ENCODE results near the gene ZMYND12.
"Not testable (repeated sequence)": the region's sequence is repeated elsewhere in the genome, so short reads cannot be mapped to it uniquely, and the experiment has no call there.

Gene ZMYND12, protein sequence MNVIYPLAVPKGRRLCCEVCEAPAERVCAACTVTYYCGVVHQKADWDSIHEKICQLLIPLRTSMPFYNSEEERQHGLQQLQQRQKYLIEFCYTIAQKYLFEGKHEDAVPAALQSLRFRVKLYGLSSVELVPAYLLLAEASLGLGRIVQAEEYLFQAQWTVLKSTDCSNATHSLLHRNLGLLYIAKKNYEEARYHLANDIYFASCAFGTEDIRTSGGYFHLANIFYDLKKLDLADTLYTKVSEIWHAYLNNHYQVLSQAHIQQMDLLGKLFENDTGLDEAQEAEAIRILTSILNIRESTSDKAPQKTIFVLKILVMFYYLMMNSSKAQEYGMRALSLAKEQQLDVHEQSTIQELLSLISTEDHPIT

DNA sequence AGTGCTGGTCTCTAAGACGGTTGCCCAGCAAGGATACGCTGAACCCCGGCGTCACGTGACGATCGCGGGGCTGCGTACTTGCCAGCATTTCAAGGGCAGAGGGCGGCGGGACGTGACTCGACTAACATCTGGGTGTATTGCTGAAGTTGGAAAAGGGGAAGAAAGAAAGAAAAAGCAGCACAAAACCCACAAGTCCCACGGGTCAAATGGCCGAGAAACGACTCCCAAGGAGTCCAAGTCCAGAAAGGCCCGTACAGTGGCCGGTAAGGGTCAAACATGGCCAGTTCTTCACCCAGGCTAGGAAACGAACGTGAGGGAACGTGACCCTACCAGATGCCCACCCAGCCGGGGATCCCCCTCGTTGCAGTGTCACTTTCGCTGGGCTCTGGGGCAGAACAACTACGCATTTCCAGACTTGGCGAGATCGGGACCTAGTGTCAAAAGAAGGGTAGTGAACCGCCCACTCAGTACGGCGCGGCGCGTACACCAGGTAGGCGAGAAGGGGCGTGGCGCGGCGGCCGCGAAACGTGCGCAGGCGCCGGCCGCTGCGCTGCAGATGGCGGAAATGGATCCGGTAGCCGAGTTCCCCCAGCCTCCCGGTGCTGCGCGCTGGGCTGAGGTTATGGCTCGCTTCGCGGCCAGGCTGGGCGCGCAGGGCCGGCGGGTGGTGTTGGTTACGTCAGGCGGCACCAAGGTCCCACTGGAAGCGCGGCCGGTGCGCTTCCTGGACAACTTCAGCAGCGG is at the start of gene ZMYND12, which contains the start of gene PPCS:
Gene ZMYND12, minus strand, starts transcription at position 13 of the 744 bp plus-strand sequence. CDS start 25 bp downstream, outside the sequence.
Gene PPCS, plus strand, starts transcription at position 534 of the 744 bp plus-strand sequence. Its CDS starts 23 bp downstream, at position 557.
- TF ChIP-seq Cebpa-rat (IDR thresholded peaks at IDR 0.05): no peak
- peaks cover 30 to 40% (median 35%) of the 10 kb centered on the region in 11 experiments for H3K36me3 ChIP-seq
- no peaks in the 10 kb centered on the region for H3K9me3 ChIP-seq (replicated peaks in 1 of 11)
- H3K4me2 ChIP-seq: peak within 1 kb of the TSS; percentile 78 to 99 (median 90)
- peak within 1 kb of the TSS; percentile 92 to 97 (median 94) for H3K9ac ChIP-seq
- no peaks in the 10 kb centered on the region for H3K27me3 ChIP-seq
- peaks cover 20 to 38% (median 32%) of the 10 kb centered on the region in 10 experiments for H3K4me1 ChIP-seq
- H3K27ac ChIP-seq: peak within 1 kb of the TSS; percentile 94 to 97 (median 96)
- no peaks in the 10 kb centered on the region; a peak in 1 of 22 replicates for H4K20me1 ChIP-seq
- peak within 1 kb of the TSS; percentile 71 to 86 (median 78) for H3K4me3 ChIP-seq

DNA sequence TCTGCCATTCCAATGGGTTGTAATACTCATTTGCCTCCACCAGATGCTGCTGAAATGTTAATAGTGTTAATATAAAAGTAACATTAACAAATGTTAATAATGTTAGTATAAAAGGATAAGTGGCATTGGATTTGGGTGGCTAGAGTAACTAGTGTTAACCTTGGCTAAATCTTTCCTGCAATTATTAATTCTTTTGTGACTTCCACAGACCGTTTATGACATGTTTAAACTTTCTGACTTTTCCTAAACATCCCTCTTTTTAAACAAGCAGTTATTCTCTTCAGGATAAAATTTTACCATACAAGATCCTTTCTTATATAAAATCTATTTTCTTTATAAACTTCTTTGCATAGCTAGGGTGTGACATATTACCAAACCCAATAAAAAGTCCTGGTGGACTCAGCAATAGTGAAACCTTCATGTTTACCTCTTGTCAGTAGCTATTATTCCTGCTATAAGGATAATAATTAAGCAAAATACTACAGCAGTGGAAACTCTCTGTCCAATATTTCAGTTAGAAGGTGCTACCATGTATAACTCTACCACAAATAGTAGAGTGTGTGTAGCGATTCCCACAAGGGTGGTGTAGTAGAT is 48.8 kb upstream of the ZMYND12 start:
- peaks cover 49 to 62% (median 53%) of the 10 kb centered on the region in 11 experiments for H3K9me3 ChIP-seq (replicated peaks in 1 of 11)
- H3K4me2 ChIP-seq: no peak overlapping the region
- no peaks in the 10 kb centered on the region for H3K27me3 ChIP-seq
- TF ChIP-seq Cebpa-rat (IDR thresholded peaks at IDR 0.05): no peak
- no peak overlapping the region for H3K9ac ChIP-seq
- H3K4me1 ChIP-seq: no peaks in the 10 kb centered on the region
- H3K36me3 ChIP-seq: peaks cover 19 to 51% (median 31%) of the 10 kb centered on the region in 11 experiments
- H3K27ac ChIP-seq: no peak overlapping the region
- H4K20me1 ChIP-seq: no peaks in the 10 kb centered on the region
- H3K4me3 ChIP-seq: no peak overlapping the region

DNA sequence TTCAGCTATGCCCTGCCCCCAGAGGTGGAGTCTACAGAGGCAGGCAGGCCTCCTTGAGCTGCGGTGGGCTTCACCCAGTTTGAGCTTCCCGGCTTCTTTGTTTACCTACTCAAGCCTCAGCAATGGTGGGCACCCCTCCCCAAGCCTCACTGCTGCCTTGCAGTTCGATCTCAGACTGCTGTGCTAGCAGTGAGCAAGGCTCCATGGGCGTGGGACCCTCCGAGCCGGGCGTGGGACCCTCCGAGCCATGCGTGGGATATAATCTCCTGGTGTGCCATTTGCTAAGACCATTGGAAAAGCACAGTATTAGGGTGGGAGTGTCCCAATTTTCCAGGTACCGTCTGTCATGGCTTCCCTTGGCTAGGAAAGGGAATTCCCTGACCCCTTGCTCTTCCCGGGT is 46.2 kb upstream of the ZMYND12 start:
- peaks cover 23 to 48% (median 33%) of the 10 kb centered on the region in 11 experiments for H3K36me3 ChIP-seq
- not testable (repeated sequence) for H3K4me2 ChIP-seq, H3K9ac ChIP-seq, H3K4me1 ChIP-seq, H4K20me1 ChIP-seq, H3K27ac ChIP-seq, H3K4me3 ChIP-seq, H3K27me3 ChIP-seq
- peaks cover 40 to 53% (median 47%) of the 10 kb centered on the region in 11 experiments for H3K9me3 ChIP-seq (replicated peaks in 1 of 11)

DNA sequence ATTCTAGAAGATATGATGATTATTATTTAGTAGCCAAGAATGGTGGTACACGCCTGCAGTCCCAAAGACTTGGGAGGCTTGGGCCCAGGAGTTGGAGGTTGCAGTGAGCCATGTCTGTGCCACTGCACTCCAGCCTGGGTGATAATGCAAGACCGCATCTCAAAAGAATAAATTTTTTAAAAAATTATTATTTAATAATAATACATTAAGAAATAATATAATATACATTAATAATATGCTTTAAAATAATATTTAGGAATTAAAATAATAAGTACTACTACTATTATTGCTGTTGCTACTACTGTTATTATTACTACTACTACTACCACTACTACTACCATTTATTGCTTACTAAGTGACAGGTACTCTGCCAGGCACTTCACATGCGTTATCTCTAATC is 34.4 kb upstream of the ZMYND12 start:
- Histone ChIP-seq H3K9ac (no peak overlapping the region), H4K20me1 (no peaks in the 10 kb centered on the region)

DNA sequence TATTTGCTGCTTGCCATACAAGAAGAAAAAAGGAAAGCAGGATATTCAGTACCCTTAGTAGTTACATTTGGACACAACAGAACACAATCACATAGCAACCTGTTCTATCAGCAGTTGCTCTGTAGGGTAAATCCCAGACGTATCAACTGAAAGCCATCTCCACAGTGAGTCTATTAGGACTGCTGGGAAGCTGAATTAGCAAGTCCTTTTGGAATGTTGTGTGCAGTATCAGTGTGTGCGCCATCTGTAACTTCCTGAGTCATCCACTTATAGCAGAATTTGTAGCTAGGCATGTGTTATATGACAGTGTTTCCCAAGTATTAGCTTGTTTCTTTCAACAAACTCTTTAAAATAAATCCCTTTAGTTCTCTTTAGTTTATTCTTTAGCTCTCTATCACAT is 28.6 kb upstream of the ZMYND12 start:
- Histone ChIP-seq H3K4me1 (peaks cover 0 to 5% (median 0%) of the 10 kb centered on the region in 10 experiments; a peak in 3 of 20 replicates), H3K9me3 (replicated peaks in 1 of 11) (no peaks in the 10 kb centered on the region), H3K27ac (no peak overlapping the region), H3K4me2 (no peak overlapping the region), H3K36me3 (peaks cover 0 to 10% (median 5%) of the 10 kb centered on the region in 11 experiments; a peak in 5 of 22 replicates), H3K27me3 (no peaks in the 10 kb centered on the region), H4K20me1 (no peaks in the 10 kb centered on the region), H3K4me3 (no peak overlapping the region), H3K9ac (no peak overlapping the region)
- TF ChIP-seq Cebpa-rat (IDR thresholded peaks at IDR 0.05): no peak

More for the DNA sequence above, 34.4 kb upstream of the ZMYND12 start:
- no peak overlapping the region for H3K27ac ChIP-seq
- H3K4me3 ChIP-seq: no peak overlapping the region
- TF ChIP-seq Cebpa-rat (IDR thresholded peaks at IDR 0.05): no peak
- no peaks in the 10 kb centered on the region for H3K27me3 ChIP-seq
- H3K4me2 ChIP-seq: no peak overlapping the region
- no peaks in the 10 kb centered on the region for H3K4me1 ChIP-seq
- peaks cover 0 to 6% (median 0%) of the 10 kb centered on the region in 11 experiments; a peak in 5 of 22 replicates for H3K36me3 ChIP-seq
- peaks cover 9 to 10% (median 10%) of the 10 kb centered on the region in 11 experiments for H3K9me3 ChIP-seq (replicated peaks in 1 of 11)

DNA sequence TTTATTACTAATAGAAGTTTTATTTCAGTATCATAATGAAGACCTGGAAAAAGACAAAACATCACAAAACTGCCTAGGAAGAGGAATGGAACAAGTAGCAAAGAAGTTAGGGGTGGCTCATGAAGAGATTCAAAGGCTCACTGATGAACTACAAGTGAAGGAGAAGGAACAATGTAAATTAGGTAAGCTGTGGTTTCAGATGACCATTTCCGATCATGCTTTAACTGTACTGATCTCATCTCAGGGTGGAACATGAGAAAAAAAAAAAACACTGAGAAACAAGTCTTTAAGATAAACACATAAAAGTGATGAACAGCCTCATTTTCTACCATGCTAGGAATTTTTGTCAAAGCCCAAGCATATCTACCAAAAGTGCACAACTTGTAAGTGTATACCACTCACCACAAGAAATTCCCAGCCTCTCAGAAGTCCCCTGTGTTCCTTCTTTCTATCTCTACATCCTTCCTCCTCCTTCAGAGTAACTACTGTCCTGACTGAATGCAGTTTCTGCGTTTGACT is 26.9 kb upstream of the ZMYND12 start:
- Histone ChIP-seq H3K4me3 (no peak overlapping the region), H3K9ac (no peak overlapping the region), H3K27me3 (no peaks in the 10 kb centered on the region), H3K9me3 (replicated peaks in 1 of 11) (no peaks in the 10 kb centered on the region), H3K4me2 (no peak overlapping the region), H3K4me1 (peaks cover 0 to 8% (median 0%) of the 10 kb centered on the region in 10 experiments; a peak in 3 of 20 replicates), H4K20me1 (no peaks in the 10 kb centered on the region), H3K36me3 (peaks cover 0 to 10% (median 5%) of the 10 kb centered on the region in 11 experiments; a peak in 5 of 22 replicates), H3K27ac (no peak overlapping the region)
- no peak for TF ChIP-seq Cebpa-rat (IDR thresholded peaks at IDR 0.05)

DNA sequence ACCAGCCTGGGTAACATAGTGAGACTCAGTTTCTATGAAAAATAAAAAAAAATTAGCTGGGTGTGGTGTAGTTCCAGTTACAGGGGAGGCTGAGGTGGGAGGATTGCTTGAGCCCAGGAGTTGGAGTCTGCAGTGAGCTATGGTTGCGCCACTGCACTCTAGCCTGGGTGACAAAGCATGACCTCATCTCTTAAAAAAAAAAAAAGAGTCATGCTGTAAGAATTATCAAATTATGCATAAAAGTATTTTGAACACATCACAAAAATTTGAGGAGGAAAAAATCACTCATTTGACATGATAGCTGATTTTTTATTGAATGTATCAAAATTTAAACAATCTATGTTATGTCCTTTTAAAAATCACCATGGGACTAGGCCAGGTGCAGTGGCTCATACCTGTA is 25.1 kb upstream of the ZMYND12 start:
- H3K9me3 ChIP-seq (replicated peaks in 1 of 11): no peaks in the 10 kb centered on the region
- peaks cover 0 to 10% (median 5%) of the 10 kb centered on the region in 11 experiments; a peak in 5 of 22 replicates for H3K36me3 ChIP-seq
- no peak overlapping the region for H3K27ac ChIP-seq
- no peak overlapping the region for H3K4me2 ChIP-seq
- H4K20me1 ChIP-seq: no peaks in the 10 kb centered on the region
- H3K4me3 ChIP-seq: no peak overlapping the region
- peaks cover 0 to 8% (median 0%) of the 10 kb centered on the region in 10 experiments; a peak in 3 of 20 replicates for H3K4me1 ChIP-seq
- no peaks in the 10 kb centered on the region for H3K27me3 ChIP-seq
- TF ChIP-seq Cebpa-rat (IDR thresholded peaks at IDR 0.05): no peak
- no peak overlapping the region for H3K9ac ChIP-seq

DNA sequence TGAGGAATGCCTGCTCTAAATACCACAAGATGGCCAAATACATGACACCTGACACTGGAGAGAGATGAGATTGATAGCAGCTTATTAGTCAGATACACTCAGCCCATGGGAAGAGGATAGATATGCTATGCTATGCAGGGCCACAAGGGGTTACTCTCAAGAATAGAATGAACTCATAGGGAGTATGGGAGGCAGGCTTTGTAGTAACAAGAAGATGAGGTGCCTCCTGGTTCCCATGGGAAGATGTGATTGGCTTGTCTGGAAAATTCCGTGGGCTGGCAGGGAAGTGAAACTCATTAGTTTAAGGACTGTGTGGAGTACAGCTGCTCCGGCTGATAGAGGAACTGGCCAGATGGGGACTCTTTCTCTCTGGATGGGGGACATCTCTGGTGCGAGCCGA is 23.8 kb upstream of the ZMYND12 start:
- peaks cover 0 to 10% (median 5%) of the 10 kb centered on the region in 11 experiments; a peak in 5 of 22 replicates for H3K36me3 ChIP-seq
- H3K9ac ChIP-seq: no peak overlapping the region
- H3K4me2 ChIP-seq: peak overlapping the region in 2 of 11 experiments; percentile 3 to 28; a peak in 1 of 22 replicates
- no peaks in the 10 kb centered on the region for H3K27me3 ChIP-seq
- TF ChIP-seq Cebpa-rat (IDR thresholded peaks at IDR 0.05): no peak
- H3K9me3 ChIP-seq (replicated peaks in 1 of 11): no peaks in the 10 kb centered on the region
- H3K4me3 ChIP-seq: no peak overlapping the region
- no peaks in the 10 kb centered on the region for H4K20me1 ChIP-seq
- H3K4me1 ChIP-seq: peaks cover 0 to 8% (median 0%) of the 10 kb centered on the region in 10 experiments; a peak in 3 of 20 replicates
- no peak overlapping the region for H3K27ac ChIP-seq

Measured in BLaER1 treated with 17β-estradiol and CSF1 and Interleukin-3, amounts not matched to agents 10 nM and 100 nM (cell line).